K562 (cell line): ENCODE measurements around the gene PLPP7. TPM values are rescaled to one million over a fixed set of nuclear protein-coding genes. Genes with fewer than 3 reads are reported as not detected.
A peak's percentile ranks its signal among the peaks of the same experiment; 100 is the strongest.

Experiments
- CGGBP1 ChIP-seq: fragments of 250-450 bp; sonication (Bioruptor Pico); IDR thresholded peaks from 2 replicates; pipeline ENCODE4 v1.9.0; 2021; ENCODE audit warnings: mild to moderate bottlenecking
- DEAF1 ChIP-seq: fragments of 450-650 bp; formaldehyde crosslinking; IDR thresholded peaks from 2 replicates; pipeline ENCODE4 v1.4.0; 2020; ENCODE audit warnings: mild to moderate bottlenecking, moderate library complexity
- E2F1 ChIP-seq: sonication (generic); formaldehyde crosslinking; IDR thresholded peaks from 2 replicates; pipeline ENCODE4 v1.8.1; 2023; ENCODE audit warnings: mild to moderate bottlenecking, missing genetic modification reagents, moderate library complexity
- ELK3 ChIP-seq: fragments of 450-650 bp; formaldehyde crosslinking; IDR thresholded peaks from 2 replicates; pipeline ENCODE4 v1.4.0; 2020; ENCODE audit warnings: mild to moderate bottlenecking
- ESRRB ChIP-seq: fragments of 250-450 bp; sonication (Bioruptor Pico); IDR thresholded peaks from 2 replicates; pipeline ENCODE4 v1.5.0; 2020; ENCODE audit warnings: mild to moderate bottlenecking, moderate library complexity, borderline replicate concordance
- PKNOX1 ChIP-seq: fragments of 450-650 bp; IDR thresholded peaks from 2 replicates; pipeline ENCODE4 v1.6.1; 2016
- RREB1 ChIP-seq: fragments of 250-450 bp; sonication (Bioruptor Pico); IDR thresholded peaks from 2 replicates; pipeline ENCODE4 v1.4.0; 2020
- SPI1 ChIP-seq: IDR thresholded peaks from 2 replicates; pipeline ENCODE4 v1.6.1; 2011; ENCODE audit warnings: low read depth, low read length, control low read depth, borderline replicate concordance
- TAL1 ChIP-seq: fragments of 450-650 bp; IDR thresholded peaks from 2 replicates; pipeline ENCODE4 v1.6.1; 2016; ENCODE audit warnings: mild to moderate bottlenecking
- TARDBP ChIP-seq: fragments of 450-650 bp; IDR thresholded peaks from 2 replicates; pipeline ENCODE4 v1.6.1; 2016
- TCF7L2 ChIP-seq: fragments of 150-350 bp; IDR thresholded peaks from 2 replicates; pipeline ENCODE4 v1.6.1; 2016; ENCODE audit warnings: low read depth, mild to moderate bottlenecking, low read length, moderate library complexity
- TEAD2 ChIP-seq: fragments of 450-650 bp; IDR thresholded peaks from 2 replicates; pipeline ENCODE4 v1.6.1; 2016; ENCODE audit warnings: missing genetic modification characterization, control low read depth, missing compliant biosample characterization
- ZBTB5 ChIP-seq: fragments of 450-650 bp; IDR thresholded peaks from 2 replicates; pipeline ENCODE4 v1.6.1; 2017; ENCODE audit warnings: antibody characterized with exemption
- ZNF57 ChIP-seq: fragments of 450-650 bp; formaldehyde crosslinking; IDR thresholded peaks from 2 replicates; pipeline ENCODE4 v1.4.0; 2020; ENCODE audit warnings: mild to moderate bottlenecking, moderate library complexity
- polyA plus RNA-seq, 8 experiments: library from polyadenylated mRNA; depleted of rRNA in 4 of 8; stranded (reverse) in 5 of 8; unstranded in 3 of 8; fragments of >200 nt; fragmentation: Nextera tagmentation in 2 of 8; fragmentation: Illumina TruSeq in 1 of 8; extraction: Ambion mirVana in 2 of 8; extraction: Trizol in 1 of 8; gene quantifications; 2 replicates each; pipeline versions ENCODE4 v1.2.1 to v1.2.3, GENCODE V29; 2011 to 2014; ENCODE audit warnings: inconsistent platforms in 1 of 8, missing spikeins in 1 of 8
- total RNA-seq, 7 experiments: library from RNA; depleted of rRNA in 6 of 7; stranded (reverse); fragments of >200 nt in 6 of 7; fragmentation: Illumina TruSeq in 2 of 7; extraction: Trizol in 2 of 7; gene quantifications; 2 replicates each; pipeline versions ENCODE4 v1.2.1 to v1.2.3, GENCODE V29; 2011 to 2021; ENCODE audit warnings: low replicate concordance in 1 of 7

The PLPP7 gene
- total and polyA plus RNA-seq, 9 of the 15 experiments (the other 6 are each of a cell fraction or from before 2014, with no cell fraction given) = 0.09 to 0.93 (median 0.18) TPM; not detected in 4

- TF ChIP-seq RREB1 (CRISPR knock-in tag) (no peak), ZBTB5 (no peak), TARDBP (no peak), TCF7L2 (no peak), TEAD2 (tag) (no peak), E2F1 (peak; percentile 22; the same call in 1 of the 2 replicates), TAL1 (no peak), ZNF57 (CRISPR knock-in tag) (no peak), CGGBP1 (CRISPR knock-in tag) (no peak), DEAF1 (CRISPR knock-in tag) (no peak), ESRRB (no peak), ELK3 (no peak), PKNOX1 (no peak), SPI1 (no peak)
Measured at GRCh38 chr9:131277910-131278701, 11.4 kb upstream of the PLPP7 start (continued).
